Measurements from ENCODE around the gene RSU1. TPM values are rescaled to one million over a fixed set of nuclear protein-coding genes. Genes with fewer than 3 reads are reported as not detected.
A peak's percentile ranks its signal among the peaks of the same experiment; 100 is the strongest.

RSU1 gene
- total RNA-seq, 1 donor from 2014 or later: 142 TPM

GRCh38 chr10:16597656-16598055 lies 219.6 kb downstream of the RSU1 start:
- Histone ChIP-seq H3K27ac (ENCODE audit: low read depth, low read length) (peak overlapping the region; percentile 44), H3K4me3 (ENCODE audit: insufficient read depth, low read depth, low read length) (no peak overlapping the region), H2AFZ (ENCODE audit: low read depth, low read length) (peak overlapping the region; percentile 8), H3K27me3 (ENCODE audit: insufficient read depth, low read length) (no peaks in the 10 kb centered on the region), H3K79me2 (ENCODE audit: insufficient read depth, low read length) (no peaks in the 10 kb centered on the region), H3K9me3 (ENCODE audit: insufficient read depth, low read depth, low read length) (no peaks in the 10 kb centered on the region), H3K4me1 (ENCODE audit: insufficient read depth, low read length) (peaks cover 9% of the 10 kb centered on the region), H3K36me3 (ENCODE audit: insufficient read depth, low read length) (no peaks in the 10 kb centered on the region), H4K20me1 (ENCODE audit: insufficient read depth, low read length) (peaks cover 43% of the 10 kb centered on the region), H3K9ac (ENCODE audit: low read length) (no peak overlapping the region), H3K4me2 (ENCODE audit: low read length) (peak overlapping the region; percentile 48)
- FAIRE-seq (no peak), DNase-seq (ENCODE audit: low read depth) (peak; percentile 73)
- Mint-ChIP-seq H3K9me3 (ENCODE audit: unreplicated experiment) (no peaks in the 10 kb centered on the region), H3K27me3 (ENCODE audit: low read depth, unreplicated experiment) (no peaks in the 10 kb centered on the region), H3K27ac (ENCODE audit: unreplicated experiment) (peak overlapping the region; percentile 41), H3K36me3 (ENCODE audit: low read depth, unreplicated experiment) (peaks cover 15% of the 10 kb centered on the region), H3K4me3 (ENCODE audit: unreplicated experiment) (no peak overlapping the region), H3K4me1 (ENCODE audit: low read depth, unreplicated experiment) (peaks cover 10% of the 10 kb centered on the region)
- TF ChIP-seq CTCF (IDR thresholded peaks at IDR 0.05; ENCODE audit: insufficient read depth, low read depth, low read length) (no peak), EZH2 (IDR thresholded peaks at IDR 0.05; ENCODE audit: insufficient read depth, low read length) (no peak)

- H3K9me3 Mint-ChIP-seq (ENCODE audit: unreplicated experiment): no peaks in the 10 kb centered on the region
- H3K36me3 ChIP-seq (ENCODE audit: insufficient read depth, low read length): peaks cover 2% of the 10 kb centered on the region
- no peaks in the 10 kb centered on the region for H3K27me3 Mint-ChIP-seq (ENCODE audit: low read depth, unreplicated experiment)
- H3K4me1 Mint-ChIP-seq (ENCODE audit: low read depth, unreplicated experiment): peaks cover 4% of the 10 kb centered on the region
- no peak for FAIRE-seq
- no peak overlapping the region for H3K4me3 Mint-ChIP-seq (ENCODE audit: unreplicated experiment)
- H3K27ac Mint-ChIP-seq (ENCODE audit: unreplicated experiment): no peak overlapping the region
- no peak for TF ChIP-seq EZH2 (IDR thresholded peaks at IDR 0.05; ENCODE audit: insufficient read depth, low read length)
- no peak for TF ChIP-seq CTCF (IDR thresholded peaks at IDR 0.05; ENCODE audit: insufficient read depth, low read depth, low read length)
- peaks cover 7% of the 10 kb centered on the region for H4K20me1 ChIP-seq (ENCODE audit: insufficient read depth, low read length)
- H3K36me3 Mint-ChIP-seq (ENCODE audit: low read depth, unreplicated experiment): peaks cover 15% of the 10 kb centered on the region
- no peaks in the 10 kb centered on the region for H3K79me2 ChIP-seq (ENCODE audit: insufficient read depth, low read length)
- H3K27ac ChIP-seq (ENCODE audit: low read depth, low read length): no peak overlapping the region
- H3K27me3 ChIP-seq (ENCODE audit: insufficient read depth, low read length): no peaks in the 10 kb centered on the region
- no peak for DNase-seq (ENCODE audit: low read depth)
- H2AFZ ChIP-seq (ENCODE audit: low read depth, low read length): no peak overlapping the region
- no peaks in the 10 kb centered on the region for H3K9me3 ChIP-seq (ENCODE audit: insufficient read depth, low read depth, low read length)
- H3K4me1 ChIP-seq (ENCODE audit: insufficient read depth, low read length): peaks cover 2% of the 10 kb centered on the region
- H3K9ac ChIP-seq (ENCODE audit: low read length): no peak overlapping the region
- H3K4me3 ChIP-seq (ENCODE audit: insufficient read depth, low read depth, low read length): no peak overlapping the region
- H3K4me2 ChIP-seq (ENCODE audit: low read length): no peak overlapping the region
These were observed 224.8 kb downstream of the RSU1 start for GRCh38 chr10:16592378-16592777.

GRCh38 chr10:16586358-16587138 lies 230.7 kb downstream of the RSU1 start:
- no peak for TF ChIP-seq CTCF (IDR thresholded peaks at IDR 0.05; ENCODE audit: insufficient read depth, low read depth, low read length)
- no peak for TF ChIP-seq EZH2 (IDR thresholded peaks at IDR 0.05; ENCODE audit: insufficient read depth, low read length)
- no peak overlapping the region for H3K27ac ChIP-seq (ENCODE audit: low read depth, low read length)
- no peak for FAIRE-seq
- H3K27me3 ChIP-seq (ENCODE audit: insufficient read depth, low read length): no peaks in the 10 kb centered on the region
- no peak overlapping the region for H3K4me2 ChIP-seq (ENCODE audit: low read length)
- H4K20me1 ChIP-seq (ENCODE audit: insufficient read depth, low read length): no peaks in the 10 kb centered on the region
- no peak overlapping the region for H2AFZ ChIP-seq (ENCODE audit: low read depth, low read length)
- H3K36me3 ChIP-seq (ENCODE audit: insufficient read depth, low read length): peaks cover 2% of the 10 kb centered on the region
- H3K79me2 ChIP-seq (ENCODE audit: insufficient read depth, low read length): no peaks in the 10 kb centered on the region
- H3K4me1 Mint-ChIP-seq (ENCODE audit: low read depth, unreplicated experiment): no peaks in the 10 kb centered on the region
- no peak overlapping the region for H3K4me3 ChIP-seq (ENCODE audit: insufficient read depth, low read depth, low read length)
- H3K9me3 ChIP-seq (ENCODE audit: insufficient read depth, low read depth, low read length): no peaks in the 10 kb centered on the region
- H3K9me3 Mint-ChIP-seq (ENCODE audit: unreplicated experiment): no peaks in the 10 kb centered on the region
- H3K4me1 ChIP-seq (ENCODE audit: insufficient read depth, low read length): no peaks in the 10 kb centered on the region
- no peaks in the 10 kb centered on the region for H3K27me3 Mint-ChIP-seq (ENCODE audit: low read depth, unreplicated experiment)
- no peak overlapping the region for H3K4me3 Mint-ChIP-seq (ENCODE audit: unreplicated experiment)
- no peak overlapping the region for H3K27ac Mint-ChIP-seq (ENCODE audit: unreplicated experiment)
- H3K36me3 Mint-ChIP-seq (ENCODE audit: low read depth, unreplicated experiment): peaks cover 2% of the 10 kb centered on the region
- no peak for DNase-seq (ENCODE audit: low read depth)
- no peak overlapping the region for H3K9ac ChIP-seq (ENCODE audit: low read length)

Data from astrocyte (in vitro differentiated cells and primary cell).